CD4-positive, alpha-beta memory T cell (primary cell): ENCODE measurements around the gene CEP170B. TPM values are rescaled to one million over a fixed set of nuclear protein-coding genes. Genes with fewer than 3 reads are reported as not detected.

Experiments
- CTCF ChIA-PET: fragments of 350-600 bp; sonication (Branson Sonifier 250); formaldehyde crosslinking; loops from one replicate; lab custom pipeline; 2021; ENCODE audit warnings: inconsistent platforms; ENCODE audit not compliant: partially characterized antibody; lab: Charles Lee
- POLR2A ChIA-PET: fragments of 350-600 bp; sonication (Branson Sonifier 250); formaldehyde crosslinking; loops from one replicate; lab custom pipeline; 2021; ENCODE audit not compliant: partially characterized antibody; lab: Charles Lee
- DNase-seq, 5 donors: peaks; one replicate each; pipeline versions ENCODE4 v3.0.0 to v3.0.0-alpha.2; 2020 to 2022; ENCODE audit warnings: mixed read lengths in 1 of 5
- H3K27ac ChIP-seq: one replicate; pipeline ENCODE4 v1.7.0; 2013; ENCODE audit warnings: low read depth, low read length
- H3K27me3 ChIP-seq: 2 replicates; pipeline ENCODE4 v1.7.0; 2013; ENCODE audit warnings: mild to moderate bottlenecking, low read length, moderate library complexity; ENCODE audit not compliant: insufficient read depth
- H3K36me3 ChIP-seq: 2 replicates; pipeline ENCODE4 v1.7.0; 2013; ENCODE audit warnings: mild to moderate bottlenecking, low read length, moderate library complexity; ENCODE audit not compliant: insufficient read depth
- H3K4me1 ChIP-seq: 2 replicates; pipeline ENCODE4 v1.7.0; 2013; ENCODE audit warnings: mild to moderate bottlenecking, low read length, moderate library complexity; ENCODE audit not compliant: insufficient read depth
- H3K4me3 ChIP-seq, 2 donors: one replicate each; pipeline ENCODE4 v1.7.0; 2013; ENCODE audit warnings: low read length in 2 of 2, mild to moderate bottlenecking in 1 of 2
- H3K9me3 ChIP-seq, 2 donors: one replicate each; pipeline ENCODE4 v1.7.0; 2013; ENCODE audit warnings: low read length in 2 of 2, control low read depth in 1 of 2; ENCODE audit not compliant: control insufficient read depth in 1 of 2
- H3K27ac Mint-ChIP-seq, 7 donors: one replicate each; pipeline ENCODE4 v1.8.0; 2020 to 2021; ENCODE audit warnings: mixed read lengths in 7 of 7, mild to moderate bottlenecking in 6 of 7, inconsistent platforms in 3 of 7, moderate library complexity in 3 of 7
- H3K27me3 Mint-ChIP-seq, 2 donors: one replicate each; pipeline ENCODE4 v1.8.0; 2020 to 2021; ENCODE audit warnings: mixed read lengths in 2 of 2
- H3K36me3 Mint-ChIP-seq, 2 donors: one replicate each; pipeline ENCODE4 v1.8.0; 2020 to 2021; ENCODE audit warnings: mixed read lengths in 2 of 2, inconsistent platforms in 1 of 2, mild to moderate bottlenecking in 1 of 2
- H3K4me1 Mint-ChIP-seq, 4 donors: one replicate each; pipeline ENCODE4 v1.8.0; 2020 to 2021; ENCODE audit warnings: mixed read lengths in 4 of 4, mild to moderate bottlenecking in 1 of 4
- H3K4me3 Mint-ChIP-seq, 8 donors: one replicate each; pipeline ENCODE4 v1.8.0; 2020 to 2021; ENCODE audit warnings: mixed read lengths in 8 of 8, mild to moderate bottlenecking in 7 of 8, moderate library complexity in 6 of 8, inconsistent platforms in 3 of 8
- H3K9me3 Mint-ChIP-seq, 8 donors: one replicate each; pipeline ENCODE4 v1.8.0; 2020 to 2021; ENCODE audit warnings: mixed read lengths in 8 of 8, mild to moderate bottlenecking in 5 of 8, inconsistent platforms in 3 of 8, moderate library complexity in 1 of 8
- intact Hi-C: fragments of 100-400 bp; cut with micrococcal nuclease; formaldehyde crosslinking; loops from one replicate; pipeline ENCODE4 v1.15.1; 2023
- polyA plus RNA-seq, 2 donors: library from polyadenylated mRNA; unstranded; fragments of 300-500 nt; fragmentation: Illumina TruSeq; gene quantifications; one replicate each; pipeline ENCODE4 v1.2.3, GENCODE V29; 2021
- total RNA-seq, 2 experiments: library from RNA; stranded (reverse); gene quantifications; one replicate each; pipeline ENCODE4 v1.2.3, GENCODE V29; 2021

The CEP170B gene
- total and polyA plus RNA-seq, 4 experiments from 2014 or later = 0.16 to 3.8 (median 3.0) TPM; not detected in 1

- H3K4me3 Mint-ChIP-seq = no peak overlapping the region
- Histone ChIP-seq H3K36me3 (no peaks in the 10 kb centered on the region), H3K27ac (no peak overlapping the region), H3K27me3 (no peaks in the 10 kb centered on the region), H3K4me1 (no peaks in the 10 kb centered on the region), H3K9me3 (no peaks in the 10 kb centered on the region), H3K4me3 (no peak overlapping the region)
- H3K27ac Mint-ChIP-seq = no peak overlapping the region
- H3K4me1 Mint-ChIP-seq = no peaks in the 10 kb centered on the region
- H3K36me3 Mint-ChIP-seq = no peaks in the 10 kb centered on the region
- no peak for DNase-seq
- peaks cover 0 to 3% (median 0%) of the 10 kb centered on the region in 8 donors for H3K9me3 Mint-ChIP-seq
- ChIA-PET CTCF (no interaction called here), POLR2A (no interaction called here)
- peaks cover 5 to 6% of the 10 kb centered on the region in 2 donors for H3K27me3 Mint-ChIP-seq
- intact Hi-C loops = no loop called here
These were observed 60.3 kb downstream of the CEP170B start for GRCh38 chr14:104925214-104925854.

- Histone ChIP-seq H3K27ac (no peak overlapping the region), H3K4me1 (no peaks in the 10 kb centered on the region), H3K27me3 (no peaks in the 10 kb centered on the region), H3K36me3 (no peaks in the 10 kb centered on the region), H3K4me3 (no peak overlapping the region), H3K9me3 (no peaks in the 10 kb centered on the region)
- intact Hi-C loops = no loop called here
- Mint-ChIP-seq H3K27me3 (peaks cover 5 to 6% of the 10 kb centered on the region in 2 donors), H3K9me3 (peaks cover 0 to 3% (median 0%) of the 10 kb centered on the region in 8 donors), H3K4me1 (no peaks in the 10 kb centered on the region), H3K36me3 (no peaks in the 10 kb centered on the region), H3K4me3 (no peak overlapping the region), H3K27ac (no peak overlapping the region)
- CTCF ChIA-PET = no interaction called here
- DNase-seq = no peak
- POLR2A ChIA-PET = no interaction called here
These were observed 61.0 kb downstream of the CEP170B start for GRCh38 chr14:104925855-104926609.

GRCh38 chr14:104926619-104927431, 61.8 kb downstream of the CEP170B start:
- intact Hi-C loops = no loop called here
- Histone ChIP-seq H3K9me3 (no peaks in the 10 kb centered on the region), H3K4me1 (no peaks in the 10 kb centered on the region), H3K27ac (no peak overlapping the region), H3K36me3 (no peaks in the 10 kb centered on the region), H3K27me3 (no peaks in the 10 kb centered on the region), H3K4me3 (no peak overlapping the region)
- ChIA-PET CTCF (no interaction called here), POLR2A (no interaction called here)
- H3K27me3 Mint-ChIP-seq = peaks cover 3 to 4% of the 10 kb centered on the region in 2 donors
- no peaks in the 10 kb centered on the region for H3K4me1 Mint-ChIP-seq
- no peaks in the 10 kb centered on the region for H3K36me3 Mint-ChIP-seq
- peaks cover 0 to 3% (median 0%) of the 10 kb centered on the region in 8 donors for H3K9me3 Mint-ChIP-seq
- H3K4me3 Mint-ChIP-seq = no peak overlapping the region
- H3K27ac Mint-ChIP-seq = no peak overlapping the region
- DNase-seq = no peak

GRCh38 chr14:104927432-104927816, 62.4 kb downstream of the CEP170B start:
- peaks cover 3 to 4% of the 10 kb centered on the region in 2 donors for H3K27me3 Mint-ChIP-seq
- intact Hi-C loops = no loop called here
- no peaks in the 10 kb centered on the region for H3K4me1 ChIP-seq
- no peaks in the 10 kb centered on the region for H3K9me3 ChIP-seq
- H3K27ac Mint-ChIP-seq = no peak overlapping the region
- no peak overlapping the region for H3K27ac ChIP-seq
- H3K4me3 ChIP-seq = no peak overlapping the region
- H3K36me3 Mint-ChIP-seq = no peaks in the 10 kb centered on the region
- no peak for DNase-seq
- no peaks in the 10 kb centered on the region for H3K4me1 Mint-ChIP-seq
- no peaks in the 10 kb centered on the region for H3K27me3 ChIP-seq
- H3K4me3 Mint-ChIP-seq = no peak overlapping the region
- POLR2A ChIA-PET = no interaction called here
- CTCF ChIA-PET = no interaction called here
- H3K9me3 Mint-ChIP-seq = peaks cover 0 to 3% (median 0%) of the 10 kb centered on the region in 8 donors
- H3K36me3 ChIP-seq = no peaks in the 10 kb centered on the region

GRCh38 chr14:104927901-104928300, 62.8 kb downstream of the CEP170B start:
- intact Hi-C loops = no loop called here
- Mint-ChIP-seq H3K4me1 (no peaks in the 10 kb centered on the region), H3K36me3 (no peaks in the 10 kb centered on the region), H3K27ac (no peak overlapping the region), H3K27me3 (peaks cover 3 to 4% of the 10 kb centered on the region in 2 donors), H3K4me3 (no peak overlapping the region), H3K9me3 (peaks cover 0 to 3% (median 0%) of the 10 kb centered on the region in 8 donors)
- no peaks in the 10 kb centered on the region for H3K27me3 ChIP-seq
- no peaks in the 10 kb centered on the region for H3K9me3 ChIP-seq
- no peaks in the 10 kb centered on the region for H3K4me1 ChIP-seq
- ChIA-PET CTCF (no interaction called here), POLR2A (no interaction called here)
- H3K4me3 ChIP-seq = no peak overlapping the region
- no peak for DNase-seq
- H3K27ac ChIP-seq = no peak overlapping the region
- no peaks in the 10 kb centered on the region for H3K36me3 ChIP-seq

GRCh38 chr14:104928391-104929133, 63.5 kb downstream of the CEP170B start:
- Histone ChIP-seq H3K27ac (no peak overlapping the region), H3K36me3 (no peaks in the 10 kb centered on the region), H3K9me3 (no peaks in the 10 kb centered on the region), H3K4me3 (no peak overlapping the region), H3K4me1 (no peaks in the 10 kb centered on the region), H3K27me3 (no peaks in the 10 kb centered on the region)
- H3K36me3 Mint-ChIP-seq = no peaks in the 10 kb centered on the region
- H3K27me3 Mint-ChIP-seq = peaks cover 2 to 3% of the 10 kb centered on the region in 2 donors
- no peaks in the 10 kb centered on the region for H3K4me1 Mint-ChIP-seq
- no peak overlapping the region for H3K4me3 Mint-ChIP-seq
- CTCF ChIA-PET = interaction anchor here (1.1 kb wide), 1 partner anchor 46 kb away, joined by 4 read pairs; no protein-coding TSS in a partner anchor
- no peak for DNase-seq
- H3K27ac Mint-ChIP-seq = no peak overlapping the region
- intact Hi-C loops = no loop called here
- peaks cover 0 to 3% (median 0%) of the 10 kb centered on the region in 8 donors for H3K9me3 Mint-ChIP-seq
- POLR2A ChIA-PET = no interaction called here
